HEK293 (cell line): ENCODE results near the gene TAOK3.

Experiments
- CTCF ChIA-PET: fragments of 350-600 bp; formaldehyde crosslinking; extraction: SDS; loops from one replicate; lab custom pipeline; 2021; ENCODE audit warnings: antibody characterized with exemption; lab: Yijun Ruan, JAX
- POLR2A ChIA-PET: fragments of 300-600 bp; formaldehyde crosslinking; extraction: SDS; loops from one replicate; lab custom pipeline; 2020; ENCODE audit warnings: antibody characterized with exemption, inconsistent platforms; lab: Yijun Ruan, JAX
- H3K27ac ChIP-seq: fragments of 200-500 bp; sonication (Bioruptor generic); 2 replicates; pipeline ENCODE4 v1.5.1; 2014; ENCODE audit warnings: low read depth, low read length, control low read depth, inconsistent platforms; ENCODE audit errors: extremely low read depth
- H3K36me3 ChIP-seq, 2 experiments: fragments of 200-500 bp in 1 of 2; sonication (Bioruptor generic) in 1 of 2; 1 replicate in 1 of 2; 2 replicates in 1 of 2; pipeline ENCODE4 v1.5.1; 2014 to 2017; ENCODE audit warnings: inconsistent platforms in 2 of 2, low read length in 2 of 2; ENCODE audit not compliant: control insufficient read depth in 2 of 2, insufficient read depth in 1 of 2
- H3K4me1 ChIP-seq: fragments of 200-500 bp; sonication (Bioruptor generic); 2 replicates; pipeline ENCODE4 v1.5.1; 2014; ENCODE audit warnings: mild to moderate bottlenecking, low read length, inconsistent platforms; ENCODE audit not compliant: control insufficient read depth, insufficient read depth
- H3K4me3 ChIP-seq: 2 replicates; pipeline ENCODE4 v1.5.1; 2011; ENCODE audit warnings: low read depth, mild to moderate bottlenecking, control low read depth, low read length, moderate library complexity
- H3K9me3 ChIP-seq: fragments of 200-500 bp; sonication (Bioruptor generic); 2 replicates; pipeline ENCODE4 v1.5.1; 2014; ENCODE audit warnings: low read depth, low read length, inconsistent platforms; ENCODE audit not compliant: control insufficient read depth, insufficient read depth
- SCRT2 ChIP-seq: fragments of 450-650 bp; formaldehyde crosslinking; IDR thresholded peaks from 2 replicates; pipeline ENCODE4 v1.5.1; 2016; ENCODE audit warnings: missing biosample characterization, missing genetic modification characterization
- SP2 ChIP-seq: fragments of 450-650 bp; formaldehyde crosslinking; IDR thresholded peaks from 2 replicates; pipeline ENCODE4 v1.5.1; 2016; ENCODE audit warnings: missing biosample characterization, missing genetic modification characterization
- SP7 ChIP-seq: fragments of 450-650 bp; formaldehyde crosslinking; IDR thresholded peaks from 2 replicates; pipeline ENCODE4 v1.5.1; 2016; ENCODE audit warnings: missing biosample characterization, missing genetic modification characterization
- TRIM28 ChIP-seq: IDR thresholded peaks from 2 replicates; pipeline ENCODE4 v1.6.1; 2011; ENCODE audit warnings: low read length, control low read depth, borderline replicate concordance
- YY1 ChIP-seq: fragments of 450-650 bp; formaldehyde crosslinking; IDR thresholded peaks from 2 replicates; pipeline ENCODE4 v1.5.1; 2018; ENCODE audit warnings: missing biosample characterization, missing genetic modification characterization
- ZBTB48 ChIP-seq: fragments of 450-650 bp; formaldehyde crosslinking; IDR thresholded peaks from 2 replicates; pipeline ENCODE4 v1.5.1; 2016; ENCODE audit warnings: missing biosample characterization, missing genetic modification characterization
- ZNF114 ChIP-seq: fragments of 450-650 bp; formaldehyde crosslinking; IDR thresholded peaks from 2 replicates; pipeline ENCODE4 v1.5.0; 2017; ENCODE audit warnings: missing biosample characterization, missing genetic modification characterization
- ZNF132 ChIP-seq: fragments of 450-650 bp; formaldehyde crosslinking; IDR thresholded peaks from 2 replicates; pipeline ENCODE4 v1.5.1; 2017; ENCODE audit warnings: missing biosample characterization, missing genetic modification characterization, borderline replicate concordance
- ZNF146 ChIP-seq: fragments of 450-650 bp; formaldehyde crosslinking; IDR thresholded peaks from 2 replicates; pipeline ENCODE4 v1.5.1; 2016; ENCODE audit warnings: missing biosample characterization, missing genetic modification characterization
- ZNF157 ChIP-seq: fragments of 450-650 bp; formaldehyde crosslinking; IDR thresholded peaks from 2 replicates; pipeline ENCODE4 v1.5.1; 2016; ENCODE audit warnings: missing biosample characterization, missing genetic modification characterization
- ZNF16 ChIP-seq: fragments of 450-650 bp; formaldehyde crosslinking; IDR thresholded peaks from 2 replicates; pipeline ENCODE4 v1.5.1; 2016; ENCODE audit warnings: low read depth, missing biosample characterization, missing genetic modification characterization
- ZNF184 ChIP-seq: fragments of 450-650 bp; IDR thresholded peaks from 2 replicates; pipeline ENCODE4 v1.5.1; 2018; ENCODE audit warnings: missing biosample characterization, mild to moderate bottlenecking, missing genetic modification characterization
- ZNF23 ChIP-seq: fragments of 450-650 bp; formaldehyde crosslinking; IDR thresholded peaks from 2 replicates; pipeline ENCODE4 v1.5.1; 2016; ENCODE audit warnings: missing biosample characterization, missing genetic modification characterization, borderline replicate concordance
- ZNF324 ChIP-seq: fragments of 450-650 bp; formaldehyde crosslinking; IDR thresholded peaks from 2 replicates; pipeline ENCODE4 v1.5.1; 2016; ENCODE audit warnings: missing biosample characterization, missing genetic modification characterization
- ZNF335 ChIP-seq: fragments of 450-650 bp; formaldehyde crosslinking; conservative IDR thresholded peaks from 2 replicates; pipeline ENCODE4 v1.5.1; 2016; ENCODE audit warnings: missing biosample characterization, missing genetic modification characterization
- ZNF37A ChIP-seq: fragments of 450-650 bp; IDR thresholded peaks from 2 replicates; pipeline ENCODE4 v1.5.1; 2018; ENCODE audit warnings: missing biosample characterization, missing genetic modification characterization
- ZNF391 ChIP-seq: fragments of 450-650 bp; formaldehyde crosslinking; IDR thresholded peaks from 2 replicates; pipeline ENCODE4 v1.5.1; 2016; ENCODE audit warnings: low read depth, missing biosample characterization, missing genetic modification characterization, borderline replicate concordance
- ZNF529 ChIP-seq: fragments of 450-650 bp; formaldehyde crosslinking; IDR thresholded peaks from 2 replicates; pipeline ENCODE4 v1.5.1; 2017; ENCODE audit warnings: missing genetic modification characterization, missing biosample characterization; ENCODE audit not compliant: insufficient replicate concordance
- ZNF571 ChIP-seq: fragments of 450-650 bp; formaldehyde crosslinking; IDR thresholded peaks from 2 replicates; pipeline ENCODE4 v1.5.0; 2017; ENCODE audit warnings: missing biosample characterization, missing genetic modification characterization
- ZNF585B ChIP-seq: fragments of 450-650 bp; formaldehyde crosslinking; IDR thresholded peaks from 2 replicates; pipeline ENCODE4 v1.5.1; 2016; ENCODE audit warnings: missing biosample characterization, missing genetic modification characterization
- ZNF658 ChIP-seq: fragments of 450-650 bp; formaldehyde crosslinking; IDR thresholded peaks from 2 replicates; pipeline ENCODE4; 2016; ENCODE audit warnings: missing biosample characterization, missing genetic modification characterization
- ZNF670 ChIP-seq: fragments of 450-650 bp; formaldehyde crosslinking; IDR thresholded peaks from 2 replicates; pipeline ENCODE4 v1.5.1; 2016; ENCODE audit warnings: missing biosample characterization, missing genetic modification characterization, low read depth
- ZNF707 ChIP-seq: fragments of 450-650 bp; formaldehyde crosslinking; IDR thresholded peaks from 2 replicates; pipeline ENCODE4 v1.5.1; 2016; ENCODE audit warnings: missing biosample characterization, missing genetic modification characterization
- ZNF777 ChIP-seq: fragments of 450-650 bp; formaldehyde crosslinking; IDR thresholded peaks from 2 replicates; pipeline ENCODE4 v1.5.1; 2017; ENCODE audit warnings: missing biosample characterization, missing genetic modification characterization, borderline replicate concordance
- TF ChIP-seq, protein P1 (sequence below): fragments of 450-650 bp; formaldehyde crosslinking; optimal IDR thresholded peaks from 2 replicates; pipeline ENCODE3; 2016; ENCODE audit warnings: missing biosample characterization, mild to moderate bottlenecking, missing genetic modification characterization
- TF ChIP-seq, protein P2 (sequence below): fragments of 450-650 bp; formaldehyde crosslinking; IDR thresholded peaks from 2 replicates; pipeline ENCODE4 v1.5.1; 2016; ENCODE audit warnings: missing biosample characterization, missing genetic modification characterization
- TF ChIP-seq, protein P3 (sequence below): fragments of 450-650 bp; formaldehyde crosslinking; IDR thresholded peaks from 2 replicates; pipeline ENCODE4 v1.5.1; 2016; ENCODE audit warnings: missing biosample characterization, missing genetic modification characterization, low read depth

Gene TAOK3

DNA sequence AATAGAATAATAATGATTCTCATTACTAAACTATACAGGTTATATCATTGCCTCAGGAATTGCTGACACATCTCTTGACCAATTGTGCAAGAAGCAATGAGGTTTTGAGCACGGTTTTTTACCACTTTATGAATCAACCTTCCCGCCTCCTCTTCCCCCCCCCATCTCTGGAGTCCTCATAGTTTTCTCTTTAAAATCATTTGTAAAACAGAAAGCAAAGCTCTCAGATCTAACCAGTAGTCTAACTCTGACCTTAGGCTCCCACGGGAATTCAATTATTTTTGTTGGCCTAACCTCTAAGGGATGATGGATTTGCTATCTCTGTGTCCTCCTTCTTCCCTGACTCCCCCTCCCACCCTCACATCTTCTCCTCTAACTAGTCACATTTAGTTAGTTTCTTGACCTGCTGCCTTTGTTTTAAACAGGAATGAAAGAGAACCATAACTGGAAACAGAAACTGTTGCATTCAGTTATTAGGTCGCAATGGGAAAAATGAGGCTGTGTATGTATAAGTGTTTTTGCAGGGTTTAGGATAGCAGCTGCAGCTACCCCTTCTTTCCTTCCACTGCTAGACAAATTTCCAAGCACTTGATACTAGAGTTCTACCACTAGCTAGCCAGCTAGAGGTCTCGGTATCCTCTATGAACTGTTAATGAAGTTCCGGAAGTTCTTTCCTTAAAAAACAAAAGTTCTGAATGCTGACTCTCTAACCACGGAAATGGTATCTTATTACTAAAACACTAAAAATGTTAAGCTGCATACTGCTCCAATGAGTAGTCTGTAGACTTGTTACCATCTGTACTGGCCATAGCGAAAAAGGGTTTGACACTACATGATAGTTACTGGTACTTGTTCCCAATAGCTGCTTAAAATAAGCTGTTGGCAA lies 65.4 kb downstream of the TAOK3 start:
- no peak overlapping the region for H3K27ac ChIP-seq
- no peaks in the 10 kb centered on the region for H3K36me3 ChIP-seq
- ChIA-PET CTCF (no interaction called here), POLR2A (interaction anchor here (0.7 to 1.1 kb wide), 2 partner anchors 9 to 146 kb away, joined by 3 read pairs; no protein-coding TSS in a partner anchor)
- H3K9me3 ChIP-seq, result no peaks in the 10 kb centered on the region
- 0 out of 2 replicates have a peak, but pooled peaks cover 6% of the 10 kb centered on the region for H3K4me1 ChIP-seq
- no peak overlapping the region for H3K4me3 ChIP-seq
- TF ChIP-seq ZNF571 (tag by site-specific recombination) (no peak), ZNF16 (tag by site-specific recombination) (no peak), ZNF132 (tag by site-specific recombination) (no peak), ZNF324 (tag by site-specific recombination) (no peak), ZNF777 (tag by site-specific recombination) (no peak), SP7 (tag by site-specific recombination) (no peak), SCRT2 (no peak)
- TF ChIP-seq, all 188 proteins: peak for 0

DNA sequence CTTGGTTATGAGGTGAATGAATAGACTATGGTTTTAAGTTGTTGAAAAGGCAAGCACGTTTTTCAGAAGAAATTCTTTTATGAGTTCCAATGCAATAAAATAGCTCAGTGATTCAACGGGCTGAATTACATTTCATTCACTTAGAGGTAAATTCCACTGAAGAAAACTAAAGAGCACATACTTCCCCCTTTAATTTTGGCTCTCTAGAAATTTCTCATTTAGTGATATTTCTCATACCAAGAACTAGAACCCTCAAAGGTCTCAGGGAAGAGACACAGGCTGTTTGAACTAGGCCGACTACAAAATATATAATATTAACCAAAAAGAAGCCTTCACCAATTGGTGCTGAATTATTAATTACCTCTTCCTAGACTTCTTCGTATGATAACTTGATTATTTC lies 68.6 kb downstream of the TAOK3 start:
- ChIA-PET CTCF (no interaction called here), POLR2A (no interaction called here)
- no peaks in the 10 kb centered on the region for H3K36me3 ChIP-seq
- H3K4me3 ChIP-seq, result no peak overlapping the region
- TF ChIP-seq ZNF37A (tag by site-specific recombination), result no peak
- no peak for TF ChIP-seq ZNF184 (tag by site-specific recombination)
- no peak for TF ChIP-seq ZNF585B (tag by site-specific recombination)
- TF ChIP-seq ZNF114 (tag by site-specific recombination), result no peak
- TF ChIP-seq ZNF146, result no peak
- TF ChIP-seq, protein P1, sequence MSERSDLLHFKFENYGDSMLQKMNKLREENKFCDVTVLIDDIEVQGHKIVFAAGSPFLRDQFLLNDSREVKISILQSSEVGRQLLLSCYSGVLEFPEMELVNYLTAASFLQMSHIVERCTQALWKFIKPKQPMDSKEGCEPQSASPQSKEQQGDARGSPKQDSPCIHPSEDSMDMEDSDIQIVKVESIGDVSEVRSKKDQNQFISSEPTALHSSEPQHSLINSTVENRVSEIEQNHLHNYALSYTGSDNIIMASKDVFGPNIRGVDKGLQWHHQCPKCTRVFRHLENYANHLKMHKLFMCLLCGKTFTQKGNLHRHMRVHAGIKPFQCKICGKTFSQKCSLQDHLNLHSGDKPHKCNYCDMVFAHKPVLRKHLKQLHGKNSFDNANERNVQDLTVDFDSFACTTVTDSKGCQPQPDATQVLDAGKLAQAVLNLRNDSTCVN (tag by site-specific recombination), result no peak
- TF ChIP-seq ZBTB48, result no peak
- no peak for TF ChIP-seq SP2 (tag by site-specific recombination)
- no peak for TF ChIP-seq YY1
- TF ChIP-seq, protein P2, sequence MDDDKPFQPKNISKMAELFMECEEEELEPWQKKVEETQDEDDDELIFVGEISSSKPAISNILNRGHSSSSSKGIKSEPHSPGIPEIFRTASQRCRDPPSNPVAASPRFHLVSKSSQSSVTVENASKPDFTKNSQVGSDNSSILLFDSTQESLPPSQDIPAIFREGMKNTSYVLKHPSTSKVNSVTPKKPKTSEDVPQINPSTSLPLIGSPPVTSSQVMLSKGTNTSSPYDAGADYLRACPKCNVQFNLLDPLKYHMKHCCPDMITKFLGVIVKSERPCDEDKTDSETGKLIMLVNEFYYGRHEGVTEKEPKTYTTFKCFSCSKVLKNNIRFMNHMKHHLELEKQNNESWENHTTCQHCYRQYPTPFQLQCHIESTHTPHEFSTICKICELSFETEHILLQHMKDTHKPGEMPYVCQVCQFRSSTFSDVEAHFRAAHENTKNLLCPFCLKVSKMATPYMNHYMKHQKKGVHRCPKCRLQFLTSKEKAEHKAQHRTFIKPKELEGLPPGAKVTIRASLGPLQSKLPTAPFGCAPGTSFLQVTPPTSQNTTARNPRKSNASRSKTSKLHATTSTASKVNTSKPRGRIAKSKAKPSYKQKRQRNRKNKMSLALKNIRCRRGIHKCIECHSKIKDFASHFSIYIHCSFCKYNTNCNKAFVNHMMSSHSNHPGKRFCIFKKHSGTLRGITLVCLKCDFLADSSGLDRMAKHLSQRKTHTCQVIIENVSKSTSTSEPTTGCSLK, result no peak
- no peak for TF ChIP-seq ZNF23 (tag by site-specific recombination)
- TF ChIP-seq ZNF658 (tag by site-specific recombination), result no peak
- TF ChIP-seq, protein P3, sequence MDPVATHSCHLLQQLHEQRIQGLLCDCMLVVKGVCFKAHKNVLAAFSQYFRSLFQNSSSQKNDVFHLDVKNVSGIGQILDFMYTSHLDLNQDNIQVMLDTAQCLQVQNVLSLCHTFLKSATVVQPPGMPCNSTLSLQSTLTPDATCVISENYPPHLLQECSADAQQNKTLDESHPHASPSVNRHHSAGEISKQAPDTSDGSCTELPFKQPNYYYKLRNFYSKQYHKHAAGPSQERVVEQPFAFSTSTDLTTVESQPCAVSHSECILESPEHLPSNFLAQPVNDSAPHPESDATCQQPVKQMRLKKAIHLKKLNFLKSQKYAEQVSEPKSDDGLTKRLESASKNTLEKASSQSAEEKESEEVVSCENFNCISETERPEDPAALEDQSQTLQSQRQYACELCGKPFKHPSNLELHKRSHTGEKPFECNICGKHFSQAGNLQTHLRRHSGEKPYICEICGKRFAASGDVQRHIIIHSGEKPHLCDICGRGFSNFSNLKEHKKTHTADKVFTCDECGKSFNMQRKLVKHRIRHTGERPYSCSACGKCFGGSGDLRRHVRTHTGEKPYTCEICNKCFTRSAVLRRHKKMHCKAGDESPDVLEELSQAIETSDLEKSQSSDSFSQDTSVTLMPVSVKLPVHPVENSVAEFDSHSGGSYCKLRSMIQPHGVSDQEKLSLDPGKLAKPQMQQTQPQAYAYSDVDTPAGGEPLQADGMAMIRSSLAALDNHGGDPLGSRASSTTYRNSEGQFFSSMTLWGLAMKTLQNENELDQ (tag by site-specific recombination), result no peak
- TF ChIP-seq TRIM28, result no peak
- no peak for TF ChIP-seq ZNF707 (tag by site-specific recombination)
- no peak for TF ChIP-seq ZNF670 (tag by site-specific recombination)
- no peak for TF ChIP-seq ZNF391 (tag by site-specific recombination)
- TF ChIP-seq ZNF529, result no peak
- TF ChIP-seq ZNF157, result no peak
- no peak for TF ChIP-seq ZNF335 (tag by site-specific recombination)
- no peak overlapping the region for H3K27ac ChIP-seq
- H3K9me3 ChIP-seq, result no peaks in the 10 kb centered on the region
- no peaks in the 10 kb centered on the region for H3K4me1 ChIP-seq
